Stimulated activated CD8-positive, alpha-beta memory T cell treated with anti-CD3 and anti-CD28 coated beads, Interleukin-15, amount 100 ng/mL, for 24 hours (primary cell): ENCODE measurements around the gene LINGO1.
A peak's percentile ranks its signal among the peaks of the same experiment; 100 is the strongest.

ENCODE experiments used
- DNase-seq: peaks from one replicate; pipeline ENCODE4 v3.0.0-alpha.2; 2020; ENCODE audit warnings: low read depth

The LINGO1 gene, protein sequence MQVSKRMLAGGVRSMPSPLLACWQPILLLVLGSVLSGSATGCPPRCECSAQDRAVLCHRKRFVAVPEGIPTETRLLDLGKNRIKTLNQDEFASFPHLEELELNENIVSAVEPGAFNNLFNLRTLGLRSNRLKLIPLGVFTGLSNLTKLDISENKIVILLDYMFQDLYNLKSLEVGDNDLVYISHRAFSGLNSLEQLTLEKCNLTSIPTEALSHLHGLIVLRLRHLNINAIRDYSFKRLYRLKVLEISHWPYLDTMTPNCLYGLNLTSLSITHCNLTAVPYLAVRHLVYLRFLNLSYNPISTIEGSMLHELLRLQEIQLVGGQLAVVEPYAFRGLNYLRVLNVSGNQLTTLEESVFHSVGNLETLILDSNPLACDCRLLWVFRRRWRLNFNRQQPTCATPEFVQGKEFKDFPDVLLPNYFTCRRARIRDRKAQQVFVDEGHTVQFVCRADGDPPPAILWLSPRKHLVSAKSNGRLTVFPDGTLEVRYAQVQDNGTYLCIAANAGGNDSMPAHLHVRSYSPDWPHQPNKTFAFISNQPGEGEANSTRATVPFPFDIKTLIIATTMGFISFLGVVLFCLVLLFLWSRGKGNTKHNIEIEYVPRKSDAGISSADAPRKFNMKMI

DNA sequence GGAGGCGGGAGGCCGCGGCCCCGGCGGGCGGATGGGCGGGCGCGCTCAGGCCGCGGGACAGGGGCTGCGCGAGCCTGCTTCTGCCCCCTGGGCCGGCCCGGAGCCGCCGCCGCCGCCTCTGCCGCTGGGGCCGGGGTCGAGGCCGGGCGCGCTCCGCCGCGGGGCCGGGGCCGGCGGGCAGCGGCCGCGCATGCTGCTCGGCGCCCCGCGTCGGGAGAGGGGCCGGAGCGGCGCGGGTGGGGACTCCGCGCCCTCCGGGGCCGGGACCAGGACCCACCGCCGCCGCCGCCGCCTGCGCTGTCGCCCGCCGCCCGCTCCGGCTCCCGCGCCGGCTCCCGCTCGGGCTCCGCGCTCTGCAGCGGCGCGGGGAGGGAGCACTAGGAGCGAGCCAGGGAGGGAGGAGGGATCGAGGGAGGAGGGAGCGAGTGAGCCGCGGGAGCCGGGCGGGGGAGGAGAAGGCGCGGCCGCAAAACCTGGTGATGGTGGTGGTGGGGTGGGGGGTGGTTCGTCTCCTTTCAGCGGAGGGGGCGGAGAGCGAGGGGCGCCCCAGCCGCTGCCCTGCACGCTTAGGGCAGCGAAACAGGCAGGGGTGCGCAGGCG is at the start of gene LINGO1:
LINGO1 (minus strand) TSS at position 379 of the 600 bp plus-strand sequence. CDS start 597 bp downstream, outside the sequence.
- no peak for DNase-seq

DNA sequence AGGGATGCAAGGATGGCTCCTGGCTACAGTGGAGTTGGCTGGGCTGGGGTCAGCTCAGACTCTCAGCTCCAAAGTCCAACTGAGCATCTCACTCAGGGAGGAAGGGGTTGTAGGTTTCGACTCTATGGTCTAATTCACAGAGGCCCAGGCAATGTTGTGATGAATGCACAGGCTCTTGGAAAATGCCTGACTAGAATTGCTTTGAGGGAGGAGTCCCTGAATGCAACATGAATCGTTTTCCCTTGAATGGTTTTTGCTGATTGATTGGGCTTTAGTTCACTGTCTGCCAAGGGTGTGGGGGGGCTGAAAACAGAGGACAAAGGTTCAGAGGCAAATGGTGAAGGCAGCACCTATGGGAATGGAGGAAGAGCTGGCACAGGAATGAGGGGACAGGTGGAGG is 48.6 kb upstream of the LINGO1 start:
- no peak for DNase-seq

DNA sequence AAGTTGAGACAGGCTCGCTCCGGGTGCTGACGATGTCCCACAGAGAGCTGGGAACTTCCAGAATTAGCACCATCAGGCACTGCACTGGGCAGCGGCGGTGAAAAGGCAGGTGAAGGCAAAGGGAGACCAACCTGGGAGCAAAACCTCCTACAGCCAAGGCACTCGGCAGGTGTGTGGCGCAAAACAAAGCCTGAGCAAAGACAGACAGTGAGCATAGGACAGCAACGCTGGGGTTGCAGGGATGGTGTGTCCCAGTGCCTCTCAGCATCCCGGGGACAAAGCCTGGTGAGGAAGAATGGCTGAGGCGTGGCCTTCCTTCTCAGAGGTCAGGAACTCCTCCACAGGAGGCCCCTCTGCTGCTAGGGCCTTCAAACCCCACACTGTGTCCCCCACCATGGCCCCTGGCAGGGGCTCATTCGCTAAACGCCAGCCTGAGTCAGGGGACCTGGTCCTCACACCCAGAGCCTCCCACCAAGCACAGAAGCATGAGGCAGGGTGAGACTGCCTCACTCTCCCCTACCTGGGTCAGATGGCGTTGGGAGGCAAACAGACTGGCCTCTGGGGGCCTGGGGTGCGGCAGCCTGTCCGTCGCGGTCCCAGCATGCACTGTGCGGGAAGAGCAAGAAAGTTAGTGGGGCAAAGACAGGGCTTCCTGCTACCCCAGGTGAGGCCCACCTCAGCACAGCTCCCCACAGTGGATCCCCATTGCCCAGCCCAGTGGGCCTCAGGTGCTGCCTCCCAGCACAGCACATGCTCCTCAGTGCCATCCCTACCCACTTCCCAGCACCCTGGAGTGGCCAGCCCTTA is 44.1 kb upstream of the LINGO1 start:
- DNase-seq = no peak

DNA sequence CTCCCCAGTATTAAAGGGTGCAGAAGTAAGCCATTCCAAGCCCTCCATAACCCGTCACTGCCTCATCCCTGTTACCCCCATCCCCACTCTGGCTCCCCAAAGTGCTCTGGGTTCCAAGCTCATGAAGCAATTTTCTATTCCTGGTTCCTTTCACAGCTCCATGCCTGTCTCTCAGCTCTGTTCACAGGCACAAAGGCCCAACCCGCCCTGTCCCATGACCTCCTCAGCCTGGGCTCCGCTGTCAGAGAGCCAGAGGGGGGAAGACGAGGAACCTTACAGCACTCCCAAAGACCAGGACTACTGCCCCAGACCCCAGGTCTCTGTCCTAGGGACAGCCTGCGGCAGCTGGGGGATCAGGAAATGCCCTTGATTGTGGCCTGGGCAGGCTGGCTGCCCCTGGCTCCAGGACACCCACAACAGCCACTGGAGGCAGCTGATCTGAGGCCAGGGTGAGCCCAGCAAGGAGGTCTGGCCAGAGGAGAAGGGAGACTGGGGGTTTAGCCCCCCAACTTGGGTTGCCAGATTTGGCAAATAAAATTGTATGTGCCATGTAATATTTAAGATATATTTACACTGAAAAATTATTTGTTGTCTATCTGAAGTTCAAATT is 43.2 kb upstream of the LINGO1 start:
- no peak for DNase-seq

DNA sequence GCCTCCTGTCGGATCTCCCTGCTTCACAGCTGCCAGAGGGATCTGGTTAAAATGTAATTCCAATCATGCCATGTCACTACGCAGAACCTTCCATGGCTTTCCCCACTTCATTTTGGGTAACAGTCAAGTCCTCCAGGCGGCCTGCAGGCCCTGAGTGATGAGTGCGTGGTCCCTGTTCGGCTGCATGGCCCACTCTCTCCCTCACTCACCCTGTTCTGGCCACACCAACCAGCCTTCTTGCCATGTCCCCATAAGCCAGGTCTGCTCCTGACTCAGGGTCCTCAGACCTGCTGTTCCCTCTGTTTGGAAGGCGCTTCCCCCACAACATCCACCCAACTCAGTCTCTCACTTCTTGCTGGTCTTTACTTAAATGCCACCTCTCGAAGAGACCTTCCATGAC is 41.6 kb upstream of the LINGO1 start:
- DNase-seq = no peak

DNA sequence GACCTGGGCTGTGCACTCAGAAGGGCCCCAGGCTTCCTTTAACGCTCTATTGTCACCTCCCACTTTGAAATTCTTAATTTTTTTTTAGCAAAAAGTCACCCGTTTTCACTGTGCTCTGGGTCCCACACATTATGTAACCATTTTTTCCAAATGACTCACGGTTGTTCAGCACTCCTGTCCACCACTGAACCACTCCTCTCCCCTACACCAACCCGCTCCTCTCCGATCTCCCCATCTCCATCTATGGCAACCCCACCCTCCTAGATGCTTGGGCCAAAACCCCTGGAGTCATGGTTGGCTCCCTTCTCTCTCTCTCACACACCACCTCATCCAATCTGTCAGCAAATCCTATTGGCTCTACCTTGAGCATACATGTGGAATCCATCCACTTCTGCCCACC is 41.2 kb upstream of the LINGO1 start:
- DNase-seq = no peak

DNA sequence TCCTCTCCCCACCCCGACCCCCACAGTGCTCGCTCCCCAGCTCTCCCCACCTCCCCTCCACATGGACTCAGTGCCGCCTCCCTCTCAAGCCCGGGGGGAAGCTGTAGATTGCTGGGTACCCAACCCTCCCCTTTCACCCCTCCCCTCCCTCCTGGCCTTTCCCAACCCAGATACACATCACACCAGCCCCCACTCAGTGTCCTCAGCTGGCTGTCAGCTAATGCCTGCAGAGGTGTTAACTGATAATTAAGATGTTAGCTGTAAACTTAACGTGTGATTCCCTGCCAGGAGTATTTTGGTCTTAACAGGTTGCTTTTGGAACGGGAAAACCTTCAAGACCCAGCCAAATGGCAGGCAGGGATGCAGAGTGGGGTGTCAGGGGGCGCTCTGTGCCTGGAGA is 39.4 kb upstream of the LINGO1 start:
- no peak for DNase-seq

DNA sequence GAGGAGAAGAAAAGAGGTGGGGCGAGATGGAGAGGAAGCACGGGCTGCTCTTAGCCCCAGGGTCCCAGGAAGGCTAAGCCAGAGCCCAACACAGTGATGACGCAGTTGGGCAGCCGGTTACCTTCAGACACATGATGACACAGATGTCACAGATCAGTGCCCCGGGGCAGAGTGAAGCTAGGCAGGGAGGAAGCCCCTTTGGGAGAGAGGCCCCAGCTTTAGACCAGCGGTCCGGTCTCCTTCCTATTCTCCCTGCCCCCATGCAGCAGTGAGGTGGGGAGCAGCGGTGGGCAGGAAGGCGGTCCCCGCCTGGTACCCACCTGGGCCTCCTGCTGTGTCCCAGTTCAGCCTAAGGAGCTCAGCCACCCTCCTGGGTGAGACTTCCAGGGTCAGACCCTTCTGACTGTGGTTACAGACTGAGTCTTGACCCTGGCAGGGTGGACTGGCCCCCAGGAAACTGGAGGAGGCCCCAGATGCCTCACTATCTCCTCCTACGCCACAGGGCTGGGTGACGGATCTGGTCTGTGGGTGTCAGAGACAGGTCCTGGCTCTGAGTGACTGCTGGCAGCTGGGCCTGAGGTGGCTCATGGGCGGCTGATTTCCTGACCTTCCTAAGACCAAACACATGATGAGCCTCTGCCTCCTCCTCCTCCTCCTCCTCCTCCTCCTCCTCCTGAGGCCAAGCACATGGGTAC is 38.8 kb upstream of the LINGO1 start:
- no peak for DNase-seq

DNA sequence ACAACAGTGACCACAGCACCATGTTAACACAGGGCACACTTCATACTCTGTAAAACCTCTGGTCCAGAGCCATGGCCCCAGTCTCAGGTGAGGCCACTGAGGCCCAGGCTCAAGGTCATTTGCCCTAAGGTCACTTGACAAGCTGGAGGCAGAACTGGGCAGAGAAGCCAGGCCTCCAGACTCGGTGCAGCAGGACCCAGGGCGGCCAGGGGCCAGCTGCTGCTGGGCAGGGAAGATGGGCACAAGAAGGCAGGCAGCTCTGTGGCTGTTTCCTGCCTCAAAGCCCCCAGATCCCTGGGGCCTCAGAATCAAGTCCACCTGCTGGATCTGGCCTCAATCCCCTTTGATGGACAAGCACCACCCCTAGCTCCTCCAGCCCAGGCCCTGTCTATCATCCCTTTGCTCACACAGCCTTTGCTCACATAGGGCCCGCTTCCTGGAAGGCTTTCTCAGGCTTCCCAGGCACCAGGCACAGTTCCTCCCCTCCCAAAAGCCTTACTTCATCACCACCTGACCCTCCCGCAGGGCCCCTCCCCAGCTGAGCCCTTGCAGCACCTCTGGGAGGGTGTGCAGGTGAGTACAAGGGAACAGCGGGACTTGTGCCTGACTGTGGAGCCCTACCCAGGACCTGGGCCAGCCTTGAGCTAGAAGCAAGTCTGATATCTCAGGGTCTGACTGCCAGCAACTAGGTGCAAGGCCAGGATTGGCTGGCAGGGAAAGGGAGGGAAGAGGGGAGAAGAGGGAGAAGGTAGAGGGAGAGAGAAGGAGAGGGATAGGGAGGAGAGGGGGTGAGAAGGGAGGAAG is 38.0 kb upstream of the LINGO1 start:
- no peak for DNase-seq

DNA sequence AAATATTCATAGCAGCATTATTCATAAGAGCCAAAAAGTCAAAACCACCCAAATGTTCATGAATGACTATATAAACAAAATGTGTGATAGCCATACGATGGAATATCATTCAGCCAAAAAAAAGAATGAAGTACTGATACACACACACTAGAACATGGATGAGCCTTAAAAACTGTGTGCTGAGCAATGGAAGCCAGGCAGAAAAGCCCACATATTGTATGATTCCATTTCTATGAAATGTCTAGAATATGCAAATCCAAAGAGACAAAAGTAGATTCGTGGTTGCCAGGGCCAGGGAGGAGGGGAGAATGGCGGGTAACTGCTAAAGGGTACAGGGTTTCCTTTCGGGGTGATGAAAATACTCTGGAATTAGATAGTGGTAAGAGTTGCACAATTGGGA is 37.2 kb upstream of the LINGO1 start:
- no peak for DNase-seq

DNA sequence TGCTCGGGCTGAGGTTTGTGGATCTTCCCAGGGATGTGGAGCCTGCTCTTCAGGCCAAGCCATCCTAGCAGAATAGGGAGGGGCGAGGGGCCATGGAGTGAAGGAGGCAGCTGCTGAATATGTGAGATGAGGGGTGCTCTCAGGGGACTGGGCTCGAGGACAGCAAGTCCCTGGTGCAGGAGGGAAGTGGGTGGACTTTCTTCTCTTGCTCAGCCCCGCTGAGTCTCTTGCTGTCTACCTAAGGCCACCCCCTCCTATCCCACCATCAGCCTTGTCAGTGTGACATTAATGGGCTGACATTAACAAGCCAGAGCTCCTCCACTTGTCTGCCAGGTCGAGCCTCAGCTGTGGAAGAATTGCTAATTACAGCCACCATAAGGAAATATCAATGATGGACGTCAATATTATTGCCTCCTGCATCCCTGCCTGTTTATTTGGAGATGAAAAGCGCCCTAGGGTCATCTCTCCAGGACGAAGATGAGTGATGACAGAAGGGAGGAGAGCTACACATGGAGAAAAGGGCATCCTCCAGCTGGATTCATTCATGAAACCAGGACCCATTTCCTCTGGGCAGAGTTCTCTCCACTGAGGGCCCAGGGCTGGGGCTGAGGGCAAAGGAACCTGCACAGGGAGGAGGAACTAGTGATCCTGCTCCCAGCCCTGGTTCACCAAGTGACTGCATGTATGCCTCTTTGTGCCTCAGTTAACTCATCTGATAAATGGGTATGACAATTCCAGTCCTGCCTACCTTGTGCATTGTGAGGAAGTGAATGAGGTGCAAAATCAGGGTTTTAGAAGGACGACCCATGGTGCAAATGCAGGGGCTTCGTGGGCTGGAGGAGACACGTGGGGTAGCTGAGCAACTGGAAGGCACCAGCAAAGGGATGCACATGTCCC is 34.9 kb upstream of the LINGO1 start:
- no peak for DNase-seq

DNA sequence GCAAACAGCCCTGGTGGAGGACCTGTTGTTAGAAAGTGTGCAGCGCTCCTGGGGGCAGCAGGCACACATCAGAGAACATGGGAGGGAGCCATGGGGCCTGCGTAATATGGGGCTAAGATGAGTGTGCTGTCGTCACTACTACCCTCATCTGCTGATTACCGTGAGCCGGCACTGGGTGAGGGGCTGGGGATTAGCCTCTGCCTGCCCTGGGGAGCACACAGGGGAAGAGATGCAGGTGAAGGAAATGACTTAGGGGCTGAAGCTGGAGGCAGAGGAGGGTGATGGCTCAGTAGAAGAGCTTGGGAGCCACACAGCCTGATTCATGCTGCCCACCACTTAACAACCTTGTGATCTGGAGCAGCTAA is 33.6 kb upstream of the LINGO1 start:
- no peak for DNase-seq

DNA sequence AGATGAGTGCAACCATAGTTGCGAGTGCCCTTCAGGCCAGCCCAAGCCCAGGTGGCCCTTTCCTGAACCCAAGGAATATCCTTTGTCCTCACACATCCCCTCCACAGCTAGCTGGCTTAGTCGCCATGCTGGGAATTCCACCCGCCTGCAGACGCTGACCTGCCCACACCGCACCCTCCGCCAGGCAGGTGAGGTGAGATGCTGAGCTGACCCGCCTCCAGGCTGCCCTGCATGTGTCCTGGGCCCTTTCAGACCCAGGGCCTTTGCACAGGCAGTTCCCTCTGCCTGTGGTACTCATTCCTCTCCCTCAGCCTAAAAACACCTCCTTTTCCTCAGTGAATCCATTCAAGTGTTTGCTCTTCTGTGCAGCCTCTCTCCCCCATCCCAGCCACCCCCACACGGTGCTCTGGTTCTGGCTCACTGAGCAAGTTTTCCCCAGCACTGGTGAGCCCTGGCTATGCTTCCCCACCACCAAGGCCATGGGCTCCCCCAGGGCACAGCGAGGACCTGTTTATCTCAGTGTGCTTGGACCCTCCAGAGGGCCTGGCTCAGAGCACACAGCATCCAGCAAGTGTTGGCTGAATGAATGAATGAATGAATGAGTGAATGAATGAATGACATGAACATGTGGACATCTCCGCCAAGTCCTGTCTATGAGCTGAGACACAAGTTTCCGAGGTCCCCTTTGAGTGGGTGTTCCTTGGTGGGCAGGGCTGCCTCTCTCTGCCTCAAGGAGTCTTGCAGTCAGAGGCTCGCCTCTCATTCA is 33.0 kb upstream of the LINGO1 start:
- no peak for DNase-seq

DNA sequence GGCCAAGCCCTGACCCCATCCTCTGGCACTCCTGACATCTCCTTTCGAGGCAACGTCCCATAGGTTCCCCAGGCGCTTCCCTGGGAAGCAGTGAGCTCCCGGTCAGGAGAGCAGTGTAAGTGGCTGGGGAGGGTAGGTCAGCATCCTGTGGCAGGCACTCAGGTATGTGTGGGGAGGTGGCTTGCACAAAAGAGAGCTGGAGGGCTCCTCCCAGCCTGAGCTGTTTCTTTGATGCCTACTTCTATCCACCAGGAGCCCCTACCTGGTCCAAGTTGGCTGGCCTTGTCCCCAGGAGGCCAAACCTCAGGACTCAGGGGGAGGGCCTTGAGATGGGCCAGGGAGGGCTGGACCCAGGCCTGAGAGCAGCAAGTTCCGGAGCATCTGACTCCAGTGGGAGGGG is 31.7 kb upstream of the LINGO1 start:
- no peak for DNase-seq

DNA sequence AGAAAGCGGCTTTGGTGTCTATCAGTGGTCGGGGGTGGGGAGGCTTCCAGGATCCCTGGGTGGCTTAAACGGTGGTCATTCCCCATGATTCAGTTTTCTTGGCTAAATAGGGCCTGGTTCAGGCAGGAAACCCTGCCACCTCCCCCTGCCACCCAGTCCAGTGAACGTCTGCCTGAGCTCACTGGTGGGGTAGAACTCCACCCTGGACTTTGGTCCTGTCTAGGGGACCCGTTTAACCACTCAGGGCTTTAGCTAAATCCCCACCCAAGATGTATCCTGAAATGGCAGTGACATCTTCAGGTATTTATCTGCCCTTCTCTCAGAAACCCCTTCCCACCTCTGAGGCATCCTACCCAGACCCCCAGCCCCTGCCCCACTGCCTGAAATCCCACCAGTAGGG is 30.5 kb upstream of the LINGO1 start:
- DNase-seq = no peak

DNA sequence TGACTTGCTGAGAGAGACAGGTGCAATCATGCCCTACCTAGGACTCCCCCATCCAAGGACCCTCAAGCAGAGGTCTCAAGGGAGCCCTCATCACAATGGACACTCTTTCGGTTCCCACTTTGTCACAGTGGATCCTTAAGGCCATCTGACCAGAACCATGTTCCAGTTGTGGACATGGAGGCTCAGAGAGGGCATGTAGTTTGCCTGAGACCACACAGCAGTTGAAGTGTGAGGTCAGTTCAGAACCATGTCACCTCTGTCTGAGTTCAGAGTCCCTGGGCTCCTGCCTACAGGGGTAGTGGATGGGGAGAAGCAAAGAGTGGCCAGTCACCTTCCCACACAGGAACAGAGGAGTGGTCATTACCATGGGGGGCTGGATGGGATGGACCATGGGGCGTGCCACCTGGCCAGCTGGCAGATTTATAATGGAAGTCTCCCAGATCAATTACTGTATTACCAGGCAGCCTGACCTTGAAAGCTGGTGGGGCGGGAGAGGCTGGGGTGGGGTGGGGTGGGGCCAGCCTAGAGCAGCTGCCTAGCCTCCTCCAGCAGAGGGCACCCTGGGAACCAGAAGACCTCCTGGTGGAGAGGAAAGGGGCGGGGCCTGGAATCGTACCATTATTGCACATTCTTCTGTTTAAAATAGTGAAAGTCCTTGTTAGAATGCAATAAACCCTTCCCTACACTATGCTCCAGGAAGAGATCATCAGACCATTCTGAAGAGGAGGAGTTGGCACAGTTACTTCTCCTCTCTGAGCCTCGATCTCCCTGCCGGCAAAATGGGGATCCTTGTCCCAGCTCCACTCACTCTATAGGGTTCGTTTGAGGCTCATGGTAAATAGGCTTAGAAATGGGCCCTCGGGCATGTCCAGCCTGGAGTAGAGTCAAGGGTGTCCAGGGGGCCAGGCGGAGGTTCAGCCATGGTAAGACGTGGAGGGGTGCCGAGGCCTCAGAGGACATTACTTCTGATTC is 26.9 kb upstream of the LINGO1 start:
- peak; percentile 2 for DNase-seq

DNA sequence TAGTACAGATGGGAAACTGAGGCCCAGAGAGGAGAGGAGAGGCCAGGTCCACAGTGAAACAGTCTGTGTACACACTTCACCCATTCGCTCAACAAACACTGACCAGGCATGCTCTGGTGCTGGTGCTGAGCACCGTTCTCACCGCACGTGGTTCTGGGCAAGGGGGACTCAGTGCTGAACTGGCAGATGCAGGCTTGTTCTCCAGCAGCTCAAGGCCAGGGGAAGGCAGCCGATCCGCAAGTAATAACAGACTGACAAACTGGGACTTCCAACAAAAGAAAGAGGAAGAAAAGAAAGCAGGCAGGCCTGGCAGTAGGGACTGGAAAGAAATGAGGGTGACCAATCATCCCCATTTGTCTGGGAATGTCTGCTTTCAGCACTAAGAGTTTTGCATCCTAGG is 25.6 kb upstream of the LINGO1 start:
- DNase-seq = no peak
